Mesendoderm (in vitro differentiated cells): Measurements from ENCODE around the gene NIPA2.

Experiments used
- DNase-seq: peaks from one replicate; pipeline ENCODE4 v3.0.0; 2013
- H2AK5ac ChIP-seq: 2 replicates; pipeline ENCODE4 v1.6.1; 2013; ENCODE audit warnings: low read length, inconsistent platforms
- H2BK120ac ChIP-seq: 2 replicates; pipeline ENCODE4 v1.6.1; 2013; ENCODE audit warnings: low read depth, mild to moderate bottlenecking, low read length, moderate library complexity, mixed read lengths
- H2BK15ac ChIP-seq: replicated peaks from 2 replicates; pipeline ENCODE4 v1.6.1; 2013; ENCODE audit warnings: low read depth, mild to moderate bottlenecking, moderate library complexity
- H2BK5ac ChIP-seq: 2 replicates; pipeline ENCODE4 v1.6.1; 2013; ENCODE audit warnings: low read length, inconsistent platforms
- H3K18ac ChIP-seq: 2 replicates; pipeline ENCODE4 v1.6.1; 2013; ENCODE audit warnings: mild to moderate bottlenecking, low read length, mixed read lengths
- H3K23ac ChIP-seq: one replicate; pipeline ENCODE4 v1.6.1; 2013; ENCODE audit warnings: low read length
- H3K27ac ChIP-seq: 2 replicates; pipeline ENCODE4 v1.5.1; 2013; ENCODE audit warnings: low read depth, mild to moderate bottlenecking, inconsistent platforms, low read length, moderate library complexity
- H3K27me3 ChIP-seq: 2 replicates; pipeline ENCODE4 v1.6.1; 2013; ENCODE audit warnings: low read length, control low read depth, mild to moderate bottlenecking, inconsistent platforms; ENCODE audit not compliant: insufficient read depth, poor library complexity
- H3K36me3 ChIP-seq: 2 replicates; pipeline ENCODE4 v1.6.1; 2013; ENCODE audit warnings: low read length, inconsistent platforms; ENCODE audit not compliant: control insufficient read depth, insufficient read depth
- H3K4ac ChIP-seq: one replicate; pipeline ENCODE4 v1.6.1; 2013; ENCODE audit warnings: low read depth, mild to moderate bottlenecking, low read length, moderate library complexity
- H3K4me1 ChIP-seq: 2 replicates; pipeline ENCODE4 v1.6.1; 2013; ENCODE audit warnings: low read depth, low read length, inconsistent platforms; ENCODE audit not compliant: control insufficient read depth
- H3K4me2 ChIP-seq: 2 replicates; pipeline ENCODE4 v1.6.1; 2013; ENCODE audit warnings: low read length
- H3K4me3 ChIP-seq: 2 replicates; pipeline ENCODE4 v1.5.1; 2013; ENCODE audit warnings: mild to moderate bottlenecking, low read length
- H3K56ac ChIP-seq: one replicate; pipeline ENCODE4 v1.6.1; 2013; ENCODE audit warnings: low read length
- H3K79me1 ChIP-seq: 2 replicates; pipeline ENCODE4 v1.6.1; 2013; ENCODE audit warnings: low read length, inconsistent platforms
- H3K79me2 ChIP-seq: 2 replicates; pipeline ENCODE4 v1.6.1; 2013; ENCODE audit warnings: mild to moderate bottlenecking, low read length; ENCODE audit not compliant: control insufficient read depth, insufficient read depth
- H3K9ac ChIP-seq: 2 replicates; pipeline ENCODE4 v1.6.1; 2013; ENCODE audit warnings: low read length, inconsistent platforms
- H4K5ac ChIP-seq: one replicate; pipeline ENCODE4 v1.6.1; 2013; ENCODE audit warnings: low read length
- H4K8ac ChIP-seq: one replicate; pipeline ENCODE4 v1.6.1; 2013; ENCODE audit warnings: low read depth, mild to moderate bottlenecking, control low read depth, low read length, moderate library complexity
- WGBS: extraction: QIAGEN DNeasy Blood & Tissue Kit; methylation state at CpG from one replicate; pipeline ENCODE4 v1.1.7; 2013; ENCODE audit warnings: low lambda C conversion rate, missing lambda C conversion rate; ENCODE audit not compliant: insufficient coverage; ENCODE audit errors: extremely low coverage; 5-methylcytosine and 5-hydroxymethylcytosine counted together

NIPA2 gene

GRCh38 chr15:22808761-22809280 is 29.6 kb upstream of the NIPA2 start:
- H3K23ac ChIP-seq, result no peak overlapping the region
- H2BK120ac ChIP-seq, result no peak overlapping the region
- H3K27ac ChIP-seq, result no peak overlapping the region
- peaks cover 25% of the 10 kb centered on the region for H3K79me2 ChIP-seq
- H3K4me3 ChIP-seq, result no peak overlapping the region
- H3K9ac ChIP-seq, result no peak overlapping the region
- H3K79me1 ChIP-seq, result peaks cover 12% of the 10 kb centered on the region
- DNase-seq, result no peak
- WGBS, result no CpG with 5 or more reads among the region's 7 CpGs
- H3K4me2 ChIP-seq, result no peak overlapping the region
- H3K27me3 ChIP-seq, result no peaks in the 10 kb centered on the region
- no peak overlapping the region for H2BK5ac ChIP-seq
- H3K4ac ChIP-seq, result no peak overlapping the region
- no peak overlapping the region for H2AK5ac ChIP-seq
- H4K5ac ChIP-seq, result no peak overlapping the region
- no peak overlapping the region for H3K18ac ChIP-seq
- H4K8ac ChIP-seq, result no peak overlapping the region
- no peaks in the 10 kb centered on the region for H3K36me3 ChIP-seq
- no peaks in the 10 kb centered on the region for H3K4me1 ChIP-seq
- no peak overlapping the region for H2BK15ac ChIP-seq
- H3K56ac ChIP-seq, result no peak overlapping the region

- Histone ChIP-seq H3K18ac (no peak overlapping the region), H3K79me1 (peaks cover 8% of the 10 kb centered on the region), H4K5ac (no peak overlapping the region), H2AK5ac (no peak overlapping the region), H3K56ac (no peak overlapping the region), H3K27me3 (no peaks in the 10 kb centered on the region), H4K8ac (no peak overlapping the region), H3K36me3 (peaks cover 2% of the 10 kb centered on the region), H3K4ac (no peak overlapping the region), H3K4me3 (no peak overlapping the region), H3K79me2 (peaks cover 19% of the 10 kb centered on the region), H3K23ac (no peak overlapping the region), H3K4me1 (no peaks in the 10 kb centered on the region), H3K4me2 (no peak overlapping the region), H2BK15ac (no peak overlapping the region), H3K27ac (no peak overlapping the region), H2BK5ac (no peak overlapping the region), H2BK120ac (no peak overlapping the region), H3K9ac (no peak overlapping the region)
- WGBS, result no CpG with 5 or more reads among the region's 10 CpGs
- DNase-seq, result no peak
These were observed 28.2 kb upstream of the NIPA2 start for GRCh38 chr15:22810033-22810852.

GRCh38 chr15:22810853-22811338 is 27.6 kb upstream of the NIPA2 start:
- H3K4me1 ChIP-seq, result no peaks in the 10 kb centered on the region
- H3K4me3 ChIP-seq, result no peak overlapping the region
- H3K27me3 ChIP-seq, result no peaks in the 10 kb centered on the region
- H4K5ac ChIP-seq, result no peak overlapping the region
- H3K27ac ChIP-seq, result no peak overlapping the region
- no peak for DNase-seq
- no peak overlapping the region for H3K23ac ChIP-seq
- H2BK5ac ChIP-seq, result no peak overlapping the region
- H3K79me2 ChIP-seq, result peaks cover 19% of the 10 kb centered on the region
- H3K56ac ChIP-seq, result no peak overlapping the region
- no peak overlapping the region for H3K9ac ChIP-seq
- H2BK15ac ChIP-seq, result no peak overlapping the region
- H2BK120ac ChIP-seq, result no peak overlapping the region
- H4K8ac ChIP-seq, result no peak overlapping the region
- peaks cover 8% of the 10 kb centered on the region for H3K79me1 ChIP-seq
- no peak overlapping the region for H3K4ac ChIP-seq
- no peak overlapping the region for H3K4me2 ChIP-seq
- no peak overlapping the region for H3K18ac ChIP-seq
- H3K36me3 ChIP-seq, result peaks cover 2% of the 10 kb centered on the region
- no peak overlapping the region for H2AK5ac ChIP-seq
- no CpG with 5 or more reads among the region's 8 CpGs for WGBS

GRCh38 chr15:22811640-22812039 is 26.8 kb upstream of the NIPA2 start:
- H2BK15ac ChIP-seq, result no peak overlapping the region
- H3K23ac ChIP-seq, result no peak overlapping the region
- peaks cover 2% of the 10 kb centered on the region for H3K36me3 ChIP-seq
- WGBS, result no CpG with 5 or more reads among the region's 8 CpGs
- H3K27me3 ChIP-seq, result no peaks in the 10 kb centered on the region
- no peak overlapping the region for H3K27ac ChIP-seq
- H3K4me1 ChIP-seq, result no peaks in the 10 kb centered on the region
- no peak overlapping the region for H3K56ac ChIP-seq
- peaks cover 8% of the 10 kb centered on the region for H3K79me1 ChIP-seq
- no peak overlapping the region for H3K18ac ChIP-seq
- no peak overlapping the region for H3K4ac ChIP-seq
- no peak overlapping the region for H2BK120ac ChIP-seq
- no peak overlapping the region for H3K9ac ChIP-seq
- peak; percentile 67 for DNase-seq
- no peak overlapping the region for H3K4me3 ChIP-seq
- no peak overlapping the region for H4K8ac ChIP-seq
- no peak overlapping the region for H2AK5ac ChIP-seq
- H3K4me2 ChIP-seq, result no peak overlapping the region
- no peak overlapping the region for H4K5ac ChIP-seq
- no peak overlapping the region for H2BK5ac ChIP-seq
- peaks cover 17% of the 10 kb centered on the region for H3K79me2 ChIP-seq

GRCh38 chr15:22813844-22814243 is 24.6 kb upstream of the NIPA2 start:
- Histone ChIP-seq H3K18ac (no peak overlapping the region), H2AK5ac (no peak overlapping the region), H3K27ac (no peak overlapping the region), H3K4ac (no peak overlapping the region), H2BK15ac (no peak overlapping the region), H3K4me3 (no peak overlapping the region), H3K56ac (no peak overlapping the region), H3K36me3 (peaks cover 2% of the 10 kb centered on the region), H3K27me3 (no peaks in the 10 kb centered on the region), H4K5ac (no peak overlapping the region), H3K4me1 (no peaks in the 10 kb centered on the region), H3K4me2 (no peak overlapping the region), H3K9ac (no peak overlapping the region), H3K23ac (no peak overlapping the region), H4K8ac (no peak overlapping the region), H3K79me2 (peaks cover 5% of the 10 kb centered on the region), H2BK120ac (no peak overlapping the region), H2BK5ac (no peak overlapping the region), H3K79me1 (peaks cover 2% of the 10 kb centered on the region)
- no CpG with 5 or more reads among the region's 3 CpGs for WGBS
- no peak for DNase-seq
